NCI-H82 treated with DMSO at 0.1 percent for 48 hours (cell line): ENCODE data around the gene RASSF5.

Experiments used
- DNase-seq: peaks from one replicate; lab custom pipeline; 2025; ENCODE audit not compliant: unreplicated experiment; lab: John Stamatoyannopoulos, UW

RASSF5 gene

DNA sequence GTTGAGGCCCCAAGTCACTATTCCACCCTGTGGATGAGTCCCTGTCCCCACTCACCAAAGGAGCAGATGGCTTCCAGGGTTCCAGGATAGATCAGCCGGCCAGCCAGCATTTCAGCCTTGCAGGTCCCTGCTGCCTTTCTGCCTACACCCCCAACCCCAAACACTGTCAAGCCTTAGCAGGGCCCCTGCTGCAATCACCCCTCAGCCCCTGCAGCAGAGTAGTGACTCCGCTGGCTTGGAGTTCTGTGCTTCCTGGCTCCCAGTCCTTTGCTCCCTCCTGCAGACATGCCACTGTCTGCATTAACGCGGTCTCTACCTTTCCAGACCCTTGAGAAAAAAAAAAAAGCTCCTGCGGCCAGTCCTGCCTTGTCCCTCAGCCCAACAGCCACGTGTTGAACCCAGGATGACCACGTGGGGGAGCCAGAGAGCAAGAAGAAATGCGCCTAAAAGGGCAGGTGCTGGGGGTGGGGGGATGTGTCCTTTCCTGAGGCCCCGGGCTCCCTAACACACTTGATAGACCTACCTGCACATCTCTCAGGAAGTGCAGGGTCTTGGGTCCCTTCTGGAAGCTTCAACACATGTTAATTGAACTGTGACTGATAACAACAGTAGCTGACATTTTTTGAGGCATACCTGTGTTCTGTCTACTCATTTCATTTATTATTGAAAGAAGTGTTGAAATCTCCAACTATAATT, 37.4 kb downstream of the RASSF5 start:
- peak; percentile 34 for DNase-seq

DNA sequence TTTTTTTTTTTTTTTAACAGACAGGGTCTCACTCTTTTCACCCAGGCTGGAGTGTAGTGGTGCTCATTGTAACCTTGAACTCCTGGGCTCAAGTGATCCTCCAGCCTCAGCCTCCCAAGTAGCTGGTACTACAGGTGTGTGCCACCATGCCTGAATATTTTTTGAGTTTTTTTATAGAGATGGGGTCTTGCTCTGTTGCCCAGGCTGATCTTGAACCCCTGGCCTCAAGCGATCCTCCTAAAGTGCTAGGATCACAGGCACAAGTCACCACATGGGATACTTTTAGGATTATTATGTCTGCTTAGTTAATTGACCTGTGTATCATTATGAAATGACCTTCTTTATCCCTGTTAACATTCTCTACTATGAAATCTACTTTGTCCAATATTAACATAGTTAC, 38.0 kb downstream of the RASSF5 start:
- DNase-seq: no peak

DNA sequence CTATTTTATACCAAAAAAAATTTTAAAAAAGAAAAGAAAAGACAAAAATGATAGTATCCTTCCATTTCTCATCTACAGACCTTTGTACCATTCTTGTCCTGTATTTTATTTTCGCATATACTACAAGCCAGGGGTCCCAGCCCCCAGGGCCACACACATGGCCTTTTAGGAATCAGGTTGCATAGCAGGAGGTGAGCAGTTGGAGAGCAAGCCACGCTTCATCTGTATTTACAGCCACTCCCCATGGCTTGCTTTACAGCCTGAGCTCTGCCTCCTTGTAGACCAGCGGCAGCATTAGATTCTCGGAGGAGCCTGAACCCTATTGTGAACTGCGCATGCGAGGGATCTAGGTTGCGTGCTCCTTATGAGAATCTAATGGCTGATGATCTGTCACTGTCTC, 39.8 kb downstream of the RASSF5 start:
- DNase-seq: no peak

DNA sequence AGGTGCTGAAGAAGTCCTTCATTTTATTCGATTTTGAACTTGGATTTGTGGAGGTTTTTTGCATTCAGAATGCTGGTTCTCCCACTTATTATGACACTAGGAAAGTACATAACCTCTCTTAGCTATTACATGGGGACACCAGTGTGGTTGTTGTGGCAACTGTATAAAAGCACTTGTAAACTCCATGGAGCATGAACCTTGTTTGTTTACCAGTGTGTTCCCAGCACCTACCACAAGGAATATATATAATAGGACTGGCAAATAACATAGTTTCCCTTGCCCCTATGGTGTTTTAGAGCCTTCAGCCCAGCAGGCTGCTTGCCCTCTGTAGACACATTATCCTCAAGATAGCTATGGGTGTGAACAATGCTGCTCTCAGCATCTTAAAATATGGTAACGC, 43.1 kb downstream of the RASSF5 start:
- no peak for DNase-seq

GRCh38 chr1:206551296-206551985, 44.1 kb downstream of the RASSF5 start:
- no peak for DNase-seq

- no peak for DNase-seq
These were observed 44.6 kb downstream of the RASSF5 start for GRCh38 chr1:206551986-206552326.

DNA sequence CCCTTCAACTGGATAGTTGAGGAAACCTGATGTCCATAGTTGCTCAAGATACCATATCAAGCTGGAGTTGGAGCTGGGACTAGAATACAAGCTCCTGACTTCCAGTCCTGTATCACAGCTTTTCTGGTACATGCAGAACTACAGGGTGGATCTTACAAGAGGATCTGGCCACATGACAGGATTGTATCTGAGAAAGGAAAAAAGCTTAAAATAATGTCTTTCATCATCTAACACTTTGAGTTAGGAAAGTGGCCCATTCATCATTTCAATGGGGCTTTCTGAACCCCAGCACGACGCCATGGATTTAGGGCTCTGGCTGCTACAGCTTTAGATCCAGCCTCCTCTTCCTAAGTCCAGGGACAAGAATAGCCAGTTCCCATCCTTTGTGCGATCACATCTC, 46.9 kb downstream of the RASSF5 start:
- DNase-seq: no peak

DNA sequence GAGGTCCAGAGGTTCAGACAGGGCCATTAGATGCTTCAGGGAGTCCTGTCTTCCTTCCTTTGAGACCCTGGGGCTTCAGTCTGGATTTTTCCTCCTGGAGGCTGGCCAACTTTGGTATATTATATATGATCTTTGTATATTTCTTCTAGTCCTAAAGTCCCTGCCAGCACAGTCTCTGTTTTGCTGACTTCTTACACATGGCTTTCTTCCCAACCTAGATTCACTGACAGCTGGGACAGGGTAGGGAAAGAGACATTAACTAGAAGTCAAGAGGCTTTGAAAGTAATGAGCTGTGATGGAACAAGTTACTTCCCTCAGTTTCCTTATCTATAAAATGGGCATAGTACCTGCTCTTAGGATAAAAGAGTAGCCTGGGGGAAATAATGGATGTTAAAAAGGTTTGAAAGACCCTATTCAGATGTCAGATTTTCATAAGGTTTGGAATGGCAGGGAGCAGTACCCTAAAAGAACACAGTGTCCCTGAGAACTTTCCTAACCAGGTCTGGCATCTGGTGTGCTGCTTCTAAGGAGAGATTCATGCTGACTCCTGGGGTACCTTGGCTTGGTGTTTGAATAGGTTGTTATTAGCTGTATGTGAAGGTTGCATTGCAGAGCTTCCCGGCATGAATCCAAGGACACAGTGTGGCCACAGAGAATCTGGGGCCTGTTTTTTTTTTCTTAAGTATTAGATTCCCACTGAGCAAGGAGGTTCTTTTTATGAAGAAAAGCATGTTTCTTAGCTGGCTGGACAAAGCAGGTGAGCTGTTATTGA, 47.6 kb downstream of the RASSF5 start:
- DNase-seq: no peak

- no peak for DNase-seq
These were observed 48.2 kb downstream of the RASSF5 start for GRCh38 chr1:206555473-206555935.

- DNase-seq: no peak
These were observed 48.9 kb downstream of the RASSF5 start for GRCh38 chr1:206556047-206556749.

GRCh38 chr1:206556750-206557635, 49.7 kb downstream of the RASSF5 start:
- peak; percentile 20 for DNase-seq

GRCh38 chr1:206557636-206558473, 50.5 kb downstream of the RASSF5 start:
- no peak for DNase-seq

DNA sequence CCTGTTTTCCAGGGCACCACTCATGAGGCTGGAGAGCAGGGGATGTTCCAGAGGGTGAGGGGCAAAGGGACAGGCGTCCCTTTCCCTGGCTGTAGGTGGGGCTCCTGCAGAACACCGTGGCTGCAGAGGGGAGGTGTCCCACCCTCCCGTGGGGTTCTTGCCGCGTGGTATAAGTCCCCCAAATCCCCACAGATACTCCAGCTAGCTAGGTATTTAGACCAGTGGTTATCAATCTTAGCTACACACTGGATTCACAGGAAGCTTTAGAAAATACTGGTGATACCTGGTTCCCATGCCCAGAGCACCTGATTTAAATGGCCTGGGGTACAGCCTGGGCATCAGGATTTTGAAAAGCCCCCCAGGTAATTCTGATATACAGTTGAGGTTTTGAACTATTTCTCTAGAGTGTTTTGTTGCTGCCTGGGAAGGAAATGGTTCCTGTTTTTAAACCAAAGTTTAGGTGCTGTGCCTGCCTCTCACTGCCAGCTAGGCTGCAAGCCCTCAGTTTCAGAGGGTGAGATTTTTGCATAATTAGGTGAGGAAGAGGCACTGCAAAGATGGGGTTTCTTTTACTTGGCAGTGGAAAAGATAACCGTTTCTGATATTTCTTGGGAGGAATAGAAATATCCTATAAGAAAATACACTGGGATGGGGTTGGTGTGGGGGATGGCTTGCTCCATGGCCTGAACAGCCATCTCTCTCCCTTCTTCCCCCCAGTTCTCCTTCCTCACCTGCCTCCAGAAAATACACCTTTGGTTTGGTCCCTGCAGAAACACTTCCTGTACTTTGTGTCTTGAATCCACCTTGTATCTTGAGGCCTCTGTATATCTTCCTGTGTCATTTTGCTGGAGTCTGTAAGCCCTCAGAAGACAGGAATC, 51.7 kb downstream of the RASSF5 start:
- no peak for DNase-seq

DNA sequence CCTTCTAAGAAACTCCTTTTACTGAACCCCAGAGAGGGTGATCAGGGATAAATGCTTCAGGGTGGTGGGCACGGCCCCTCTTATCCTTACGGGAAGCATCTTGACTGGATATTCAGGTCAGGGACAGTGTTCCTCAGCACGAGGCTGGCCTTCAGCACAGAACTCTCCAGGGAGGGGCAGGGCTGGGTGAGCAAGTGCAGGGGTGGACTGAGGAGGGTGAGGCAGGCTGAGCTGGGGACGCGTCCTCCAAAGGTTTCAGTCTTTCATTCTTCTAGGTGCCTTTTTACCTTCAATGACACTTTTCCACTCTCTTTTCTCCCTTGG, 52.3 kb downstream of the RASSF5 start:
- no peak for DNase-seq

DNA sequence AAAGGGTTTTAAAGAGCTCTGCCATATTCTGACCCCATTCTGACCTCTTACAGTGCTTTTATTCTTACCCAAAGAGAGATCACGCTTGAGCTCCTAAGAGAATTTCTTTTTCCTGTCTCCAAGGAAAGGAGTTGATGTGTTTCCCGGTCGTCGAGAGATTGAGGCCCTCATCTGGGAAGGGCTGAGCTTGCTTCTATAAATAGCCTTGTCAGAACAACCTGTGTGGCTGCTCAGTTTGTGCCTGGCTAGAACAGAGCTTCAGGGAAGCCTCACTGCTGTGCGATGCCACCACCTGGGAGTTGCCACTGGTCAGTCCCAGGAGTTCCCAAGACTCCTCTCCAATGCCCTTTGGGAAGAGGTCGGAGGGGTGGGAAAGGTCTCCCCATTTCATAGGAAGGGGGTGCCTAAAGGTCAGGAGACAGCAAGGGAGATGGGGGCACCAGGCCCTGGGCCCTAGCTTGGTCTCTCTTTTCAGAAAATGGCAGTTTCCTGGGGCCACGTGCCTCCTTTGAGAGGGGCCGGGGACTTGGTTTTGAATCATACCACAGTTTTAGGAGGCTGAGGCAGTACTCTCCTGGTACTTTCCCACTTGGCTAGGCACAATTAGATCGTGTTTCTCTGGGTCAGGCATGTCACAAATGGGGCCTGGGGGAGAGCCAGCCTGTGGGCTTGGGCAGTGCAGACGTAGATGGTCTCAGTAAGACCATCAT, 52.8 kb downstream of the RASSF5 start:
- DNase-seq: no peak

GRCh38 chr1:206563367-206564207, 56.3 kb downstream of the RASSF5 start:
- DNase-seq: no peak

DNA sequence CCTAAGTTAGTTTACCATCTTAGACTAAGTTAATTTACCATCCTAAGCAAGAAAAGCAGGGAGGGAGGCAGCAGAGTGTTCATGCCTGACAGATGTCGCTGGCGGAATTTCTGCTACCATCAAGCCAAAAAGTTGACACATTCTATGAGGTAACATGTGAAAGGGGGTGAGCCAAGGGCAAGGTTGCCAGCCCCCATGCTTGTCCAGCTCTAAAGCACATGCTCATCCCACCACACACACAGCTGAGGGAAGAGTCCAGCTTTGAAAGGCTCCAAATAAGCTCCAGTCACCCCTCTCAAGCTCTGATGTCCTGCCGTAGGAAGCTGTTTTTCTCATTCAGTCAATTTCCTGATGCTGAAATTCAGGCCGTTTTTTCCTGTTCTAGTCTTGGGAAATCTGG, 58.7 kb downstream of the RASSF5 start:
- DNase-seq: no peak
